Uterus (tissue), 2 donors: ENCODE measurements around the gene PLAC8L1.

Experiments used
- POLR2A ChIP-seq, 2 donors: fragments of 450-650 bp; IDR thresholded peaks; one replicate each; pipeline ENCODE4 v1.6.1; 2016; ENCODE audit warnings: antibody characterized with exemption in 2 of 2, mild to moderate bottlenecking in 1 of 2, moderate library complexity in 1 of 2
- TF ChIP-seq, protein P1 (sequence below), 4 experiments: fragments of 200-600 bp in 2 of 4; fragments of 450-650 bp in 2 of 4; sonication (generic) in 2 of 4; IDR thresholded peaks; one replicate each; pipeline ENCODE4 v1.5.1; 2016 to 2019; ENCODE audit warnings: antibody characterized with exemption in 4 of 4, mild to moderate bottlenecking in 2 of 4, moderate library complexity in 1 of 4

DNA sequence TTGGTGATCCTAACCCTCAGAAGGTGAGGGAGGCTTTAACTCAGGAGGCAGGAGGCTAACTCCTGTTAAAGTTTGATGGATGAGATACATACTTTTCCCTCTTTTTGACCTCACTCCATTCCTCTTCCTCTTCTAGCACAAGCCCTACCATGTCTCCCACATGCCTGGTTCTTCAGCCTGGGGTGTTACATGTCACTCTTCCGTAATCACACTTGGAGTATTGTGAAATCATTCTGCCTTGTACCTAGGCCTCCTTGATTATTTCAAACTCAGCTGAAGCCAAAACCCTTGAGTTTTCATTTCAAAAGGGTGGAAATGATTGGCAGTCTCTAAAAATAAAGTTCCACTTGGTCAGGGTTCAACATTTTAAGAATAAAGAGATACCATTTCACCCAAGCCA, 1.8 kb downstream of the PLAC8L1 start:
- TF ChIP-seq, protein P1, sequence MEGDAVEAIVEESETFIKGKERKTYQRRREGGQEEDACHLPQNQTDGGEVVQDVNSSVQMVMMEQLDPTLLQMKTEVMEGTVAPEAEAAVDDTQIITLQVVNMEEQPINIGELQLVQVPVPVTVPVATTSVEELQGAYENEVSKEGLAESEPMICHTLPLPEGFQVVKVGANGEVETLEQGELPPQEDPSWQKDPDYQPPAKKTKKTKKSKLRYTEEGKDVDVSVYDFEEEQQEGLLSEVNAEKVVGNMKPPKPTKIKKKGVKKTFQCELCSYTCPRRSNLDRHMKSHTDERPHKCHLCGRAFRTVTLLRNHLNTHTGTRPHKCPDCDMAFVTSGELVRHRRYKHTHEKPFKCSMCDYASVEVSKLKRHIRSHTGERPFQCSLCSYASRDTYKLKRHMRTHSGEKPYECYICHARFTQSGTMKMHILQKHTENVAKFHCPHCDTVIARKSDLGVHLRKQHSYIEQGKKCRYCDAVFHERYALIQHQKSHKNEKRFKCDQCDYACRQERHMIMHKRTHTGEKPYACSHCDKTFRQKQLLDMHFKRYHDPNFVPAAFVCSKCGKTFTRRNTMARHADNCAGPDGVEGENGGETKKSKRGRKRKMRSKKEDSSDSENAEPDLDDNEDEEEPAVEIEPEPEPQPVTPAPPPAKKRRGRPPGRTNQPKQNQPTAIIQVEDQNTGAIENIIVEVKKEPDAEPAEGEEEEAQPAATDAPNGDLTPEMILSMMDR (IDR thresholded peaks at IDR 0.05), result no peak
- no peak for TF ChIP-seq POLR2A (IDR thresholded peaks at IDR 0.05)
